Measurements from ENCODE around the gene CC2D1A.
"Not testable (repeated sequence)": the region's sequence is repeated elsewhere in the genome, so short reads cannot be mapped to it uniquely, and the experiment has no call there.

The CC2D1A gene

DNA sequence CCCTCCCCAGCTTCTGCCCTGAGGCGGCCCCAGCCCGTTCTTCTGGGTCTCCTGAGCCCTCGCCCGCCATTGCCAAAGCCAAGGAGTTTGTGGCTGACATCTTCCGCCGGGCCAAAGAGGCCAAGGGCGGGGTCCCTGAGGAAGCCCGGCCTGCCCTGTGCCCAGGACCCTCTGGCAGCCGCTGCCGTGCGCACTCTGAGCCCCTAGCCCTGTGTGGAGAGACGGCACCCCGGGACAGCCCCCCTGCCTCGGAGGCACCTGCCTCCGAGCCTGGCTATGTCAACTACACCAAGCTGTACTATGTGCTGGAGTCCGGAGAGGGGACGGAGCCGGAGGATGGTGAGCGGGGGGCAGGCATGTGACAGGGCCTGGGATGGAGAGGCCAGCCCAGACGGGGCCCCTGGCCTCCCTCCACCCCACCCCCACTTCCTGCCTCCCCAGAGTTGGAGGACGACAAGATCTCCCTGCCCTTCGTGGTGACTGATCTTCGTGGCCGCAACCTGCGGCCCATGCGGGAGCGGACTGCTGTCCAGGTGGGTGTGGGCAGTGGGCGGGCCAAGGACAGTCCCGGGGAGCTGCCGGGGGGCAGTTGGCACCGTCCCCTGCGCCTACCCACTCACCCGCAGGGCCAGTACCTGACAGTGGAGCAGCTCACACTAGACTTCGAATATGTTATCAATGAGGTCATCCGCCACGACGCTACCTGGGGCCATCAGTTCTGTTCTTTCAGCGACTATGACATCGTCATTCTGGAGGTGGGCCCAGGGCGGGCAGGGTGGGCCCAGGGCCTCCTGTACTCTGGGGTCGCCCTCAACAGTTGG is 53.4 kb downstream of the CC2D1A start:
- in situ Hi-C loops (cut with HindIII; ENCODE audit: low sequenced_read_pairs) = no loop called here

GRCh38 chr19:13959962-13960862 is 54.2 kb downstream of the CC2D1A start:
- in situ Hi-C loops (cut with HindIII; ENCODE audit: low sequenced_read_pairs) = no loop called here

- in situ Hi-C loops (cut with HindIII; ENCODE audit: low sequenced_read_pairs) = no loop called here
Measured at GRCh38 chr19:13960863-13961784, 55.1 kb downstream of the CC2D1A start.

DNA sequence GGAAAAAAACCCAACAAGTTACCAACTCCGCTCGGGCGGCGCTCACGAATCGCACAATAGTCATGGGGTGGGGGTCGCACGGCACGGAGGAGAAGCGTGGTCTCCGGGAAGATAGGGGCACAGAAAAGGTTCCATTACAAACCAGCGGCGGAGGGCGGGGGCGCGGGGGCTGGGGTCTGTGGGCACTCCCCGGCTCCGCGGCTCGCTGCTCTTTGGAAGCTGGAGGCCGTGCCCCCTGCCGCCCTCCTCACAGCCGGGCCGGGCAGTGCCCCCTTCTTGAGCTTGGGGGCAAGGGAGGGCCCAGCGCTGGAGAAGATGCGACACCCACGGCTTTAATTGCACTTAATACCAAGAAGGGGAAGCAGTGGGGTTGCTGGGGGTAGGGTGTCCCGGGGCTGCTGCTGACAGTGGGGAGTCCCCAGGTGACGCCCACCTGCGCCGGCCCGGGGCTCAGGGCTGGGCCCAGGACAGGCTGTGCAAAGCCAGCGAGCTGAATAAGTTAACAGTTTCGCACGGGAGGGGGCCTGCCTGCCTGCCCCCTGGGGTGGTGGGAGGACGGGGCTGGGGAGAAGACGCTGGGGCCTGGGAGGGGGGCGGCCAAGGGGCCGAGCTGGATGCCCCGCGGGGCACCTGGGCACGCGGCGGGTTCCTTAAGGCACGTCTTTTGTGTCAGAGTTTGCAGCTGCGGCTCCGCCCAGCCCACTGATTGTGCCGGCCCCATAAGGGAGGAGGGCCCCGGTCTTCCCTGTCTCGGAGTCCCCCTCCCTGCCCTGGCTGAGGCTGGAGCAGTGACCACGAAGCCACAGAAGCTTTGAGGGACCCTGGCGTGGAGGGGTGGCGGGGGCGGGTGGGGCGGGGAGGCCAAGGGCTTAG is 56.1 kb downstream of the CC2D1A start:
- in situ Hi-C loops (cut with HindIII; ENCODE audit: low sequenced_read_pairs) = no loop called here

DNA sequence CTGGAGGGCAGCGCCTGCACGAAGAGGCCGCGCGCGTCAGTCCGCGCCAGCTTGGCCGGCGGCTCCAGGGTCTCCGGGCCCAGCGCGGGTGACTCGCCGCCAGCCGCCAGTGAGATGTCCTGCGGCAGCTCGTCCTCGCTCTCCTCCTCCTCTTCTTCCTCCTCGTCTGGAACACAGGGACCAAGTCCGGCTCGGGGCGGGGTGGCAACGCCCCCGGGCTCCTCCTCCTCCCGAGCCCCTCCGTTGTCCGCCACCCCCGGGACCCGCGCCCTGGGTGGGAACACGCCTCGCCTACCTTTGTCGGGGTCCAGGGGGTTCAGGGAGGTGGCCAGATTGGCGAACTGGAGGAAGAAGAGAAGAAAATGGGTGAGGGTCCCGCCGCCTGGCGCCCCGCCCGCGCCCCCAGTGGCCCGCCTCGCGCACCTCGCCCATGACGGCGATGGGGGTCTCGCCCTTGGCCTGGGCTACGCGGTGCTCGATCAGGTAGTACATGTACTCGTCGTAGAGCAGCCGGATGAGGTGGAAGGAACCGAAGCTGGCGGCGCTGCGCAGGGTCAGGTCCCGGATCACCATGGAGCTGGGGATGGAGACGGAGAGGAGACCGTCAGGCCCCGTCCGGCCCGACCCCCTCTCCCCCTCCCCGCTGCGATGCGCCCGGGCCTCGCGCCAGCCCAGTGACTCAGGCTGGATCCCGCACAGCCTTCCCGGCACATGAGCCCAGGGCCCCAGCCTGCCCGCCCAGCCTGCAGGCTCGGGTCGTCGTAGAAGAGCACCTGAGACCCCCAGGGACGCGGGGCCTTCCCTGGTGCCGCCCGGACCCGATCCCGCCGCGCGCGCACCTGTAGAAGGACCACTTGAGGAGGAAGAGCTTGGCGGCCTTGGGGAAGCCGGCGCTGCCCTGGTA is 57.0 kb downstream of the CC2D1A start:
- in situ Hi-C loops (cut with HindIII; ENCODE audit: low sequenced_read_pairs) = no loop called here

DNA sequence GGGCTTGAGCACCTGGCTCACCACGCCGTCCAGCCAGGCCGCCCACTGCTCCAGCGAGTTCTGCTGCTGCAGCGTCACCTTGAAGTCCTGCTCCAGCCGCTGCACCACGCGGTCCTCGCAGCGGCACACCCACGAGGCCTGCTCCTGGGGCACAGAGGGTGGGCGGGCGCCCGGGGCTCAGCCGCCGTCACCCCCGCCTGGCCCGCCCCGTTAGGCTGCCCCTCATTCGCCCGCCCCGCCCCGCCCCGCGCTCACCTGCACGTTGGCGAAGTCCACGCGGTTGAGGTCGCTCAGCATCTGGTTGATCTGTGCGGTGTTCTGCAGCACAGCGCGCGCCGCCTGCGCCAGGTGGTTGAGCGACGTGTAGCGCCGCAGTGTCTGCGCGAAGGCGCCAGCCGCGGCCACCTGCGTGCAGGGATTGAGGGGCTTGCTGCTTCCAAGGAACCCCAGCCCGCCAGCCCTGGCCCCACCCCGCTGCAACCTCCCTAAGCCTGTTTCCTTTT is 57.7 kb downstream of the CC2D1A start:
- in situ Hi-C loops (cut with HindIII; ENCODE audit: low sequenced_read_pairs) = no loop called here

- in situ Hi-C loops (cut with HindIII; ENCODE audit: low sequenced_read_pairs) = no loop called here
Measured at GRCh38 chr19:13964776-13965175, 58.8 kb downstream of the CC2D1A start.

DNA sequence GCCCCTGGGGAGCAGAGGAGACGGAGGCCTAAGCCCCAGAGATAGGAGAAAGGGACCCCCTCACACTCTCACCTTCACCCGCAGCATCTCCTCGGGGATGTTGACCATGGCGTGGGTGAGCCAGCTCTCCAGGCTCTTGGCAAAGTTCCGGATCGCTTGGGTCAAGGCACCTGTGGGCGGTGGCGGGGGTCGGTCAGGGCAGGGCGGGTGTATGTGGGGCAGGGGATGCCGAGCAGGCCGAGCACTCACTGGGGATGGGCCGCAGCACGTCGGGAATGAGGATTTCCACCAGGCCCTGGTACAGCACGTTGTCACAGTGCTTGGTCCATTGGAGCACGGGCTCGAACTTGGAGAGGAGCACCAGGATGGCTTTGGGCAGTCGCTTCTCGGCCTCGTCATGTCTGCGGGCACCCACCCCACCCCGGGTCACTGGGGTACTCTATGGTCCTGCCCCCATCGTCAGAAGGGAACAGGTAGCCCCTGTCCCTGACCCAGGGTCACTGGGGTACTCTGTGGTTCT is 59.4 kb downstream of the CC2D1A start:
- in situ Hi-C loops (cut with HindIII; ENCODE audit: low sequenced_read_pairs) = no loop called here

GRCh38 chr19:13965926-13966683 is 60.1 kb downstream of the CC2D1A start:
- in situ Hi-C loops (cut with HindIII; ENCODE audit: low sequenced_read_pairs) = no loop called here

DNA sequence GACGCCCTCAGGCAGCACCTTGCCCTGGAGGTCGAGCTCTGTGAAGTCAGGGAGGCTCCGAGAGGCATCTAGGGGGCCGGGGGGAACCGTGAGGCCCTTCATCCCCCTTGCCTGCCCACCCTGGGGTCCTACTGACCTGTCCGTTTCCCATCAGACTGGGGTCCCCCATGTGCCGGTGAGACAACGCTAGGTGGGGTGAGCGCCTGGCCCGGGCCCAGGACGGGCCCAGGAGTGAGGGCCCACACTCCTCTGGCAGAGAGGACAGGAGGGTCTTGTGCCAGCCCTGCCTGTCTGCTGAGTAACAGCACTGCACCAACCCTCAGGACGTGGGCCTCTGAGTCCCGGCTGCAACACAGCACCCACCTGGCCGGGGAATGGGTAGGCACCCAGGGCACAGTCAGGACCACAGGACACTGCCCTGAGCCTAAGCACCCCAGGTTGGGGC is 60.7 kb downstream of the CC2D1A start:
- in situ Hi-C loops (cut with HindIII; ENCODE audit: low sequenced_read_pairs) = no loop called here

GRCh38 chr19:13967206-13967605 is 61.2 kb downstream of the CC2D1A start:
- in situ Hi-C loops (cut with HindIII; ENCODE audit: low sequenced_read_pairs) = not testable (repeated sequence)

DNA sequence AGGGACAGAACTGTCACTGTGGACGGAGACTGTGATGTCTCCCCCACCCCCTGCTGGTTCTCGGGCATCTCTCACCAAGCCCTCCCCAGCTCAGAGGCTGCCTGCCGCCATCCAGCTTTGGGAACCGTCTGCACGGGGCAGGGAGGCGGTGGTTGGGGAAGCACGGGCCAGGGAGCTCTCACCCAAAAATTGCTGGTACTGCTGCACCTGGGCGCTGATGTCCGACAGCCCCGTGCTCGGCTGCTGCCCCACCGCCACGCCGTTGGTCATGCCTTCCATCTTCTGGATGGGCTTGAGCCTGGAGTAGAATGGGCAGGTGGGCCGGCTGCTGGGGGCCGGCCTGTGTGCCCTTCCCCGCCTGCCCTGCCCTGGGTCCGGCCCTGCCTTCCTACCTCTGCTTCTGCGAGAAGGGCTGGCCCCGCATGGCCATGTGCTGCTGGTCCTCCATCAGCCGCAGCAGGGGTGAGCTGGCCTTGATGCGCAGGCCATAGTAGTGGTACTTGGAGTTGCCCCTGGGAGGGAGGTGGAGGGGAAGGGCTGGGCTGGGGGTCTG is 62.5 kb downstream of the CC2D1A start:
- in situ Hi-C loops (cut with HindIII; ENCODE audit: low sequenced_read_pairs) = no loop called here

DNA sequence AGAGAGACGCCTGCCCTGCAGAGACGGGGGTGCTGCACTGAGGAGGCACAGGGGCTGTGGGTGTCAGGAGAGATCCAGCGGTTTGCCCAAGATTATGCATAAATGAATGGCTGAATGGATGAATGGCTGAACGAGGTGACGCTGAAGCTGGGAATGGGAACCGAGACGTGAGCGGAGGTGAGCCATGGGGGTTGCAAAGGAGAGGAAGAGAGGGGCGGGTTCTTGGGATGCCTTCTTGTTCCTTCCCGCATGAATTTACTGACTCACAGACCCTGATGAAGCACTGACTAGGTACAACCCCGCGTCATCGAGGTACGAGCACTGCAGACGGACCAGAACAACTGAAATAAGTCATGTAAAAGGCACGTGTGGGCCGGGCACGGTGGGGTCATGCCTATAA is 63.0 kb downstream of the CC2D1A start:
- in situ Hi-C loops (cut with HindIII; ENCODE audit: low sequenced_read_pairs) = no loop called here

- in situ Hi-C loops (cut with HindIII; ENCODE audit: low sequenced_read_pairs) = no loop called here
Measured at GRCh38 chr19:13969897-13970296, 63.9 kb downstream of the CC2D1A start.

DNA sequence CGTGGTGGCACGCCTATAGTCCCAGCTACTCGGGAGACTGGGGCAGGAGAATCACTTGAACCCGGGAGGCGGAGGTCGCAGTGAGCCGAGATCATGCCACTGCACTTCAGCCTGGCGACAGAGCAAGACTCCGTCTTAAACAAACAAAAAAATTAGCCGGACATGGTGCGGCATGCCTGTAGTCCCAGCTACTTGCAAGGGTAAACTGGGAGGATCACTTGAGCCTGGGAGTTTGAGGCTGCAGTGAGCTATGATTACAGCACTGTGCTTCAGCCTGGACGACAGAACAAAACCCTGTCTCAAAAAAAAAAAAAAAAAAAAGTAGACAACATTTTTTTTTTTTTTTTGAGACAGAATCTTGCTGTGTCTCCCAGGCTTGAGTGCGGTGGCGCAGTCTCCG is 65.9 kb downstream of the CC2D1A start:
- in situ Hi-C loops (cut with HindIII; ENCODE audit: low sequenced_read_pairs) = not testable (repeated sequence)

DNA sequence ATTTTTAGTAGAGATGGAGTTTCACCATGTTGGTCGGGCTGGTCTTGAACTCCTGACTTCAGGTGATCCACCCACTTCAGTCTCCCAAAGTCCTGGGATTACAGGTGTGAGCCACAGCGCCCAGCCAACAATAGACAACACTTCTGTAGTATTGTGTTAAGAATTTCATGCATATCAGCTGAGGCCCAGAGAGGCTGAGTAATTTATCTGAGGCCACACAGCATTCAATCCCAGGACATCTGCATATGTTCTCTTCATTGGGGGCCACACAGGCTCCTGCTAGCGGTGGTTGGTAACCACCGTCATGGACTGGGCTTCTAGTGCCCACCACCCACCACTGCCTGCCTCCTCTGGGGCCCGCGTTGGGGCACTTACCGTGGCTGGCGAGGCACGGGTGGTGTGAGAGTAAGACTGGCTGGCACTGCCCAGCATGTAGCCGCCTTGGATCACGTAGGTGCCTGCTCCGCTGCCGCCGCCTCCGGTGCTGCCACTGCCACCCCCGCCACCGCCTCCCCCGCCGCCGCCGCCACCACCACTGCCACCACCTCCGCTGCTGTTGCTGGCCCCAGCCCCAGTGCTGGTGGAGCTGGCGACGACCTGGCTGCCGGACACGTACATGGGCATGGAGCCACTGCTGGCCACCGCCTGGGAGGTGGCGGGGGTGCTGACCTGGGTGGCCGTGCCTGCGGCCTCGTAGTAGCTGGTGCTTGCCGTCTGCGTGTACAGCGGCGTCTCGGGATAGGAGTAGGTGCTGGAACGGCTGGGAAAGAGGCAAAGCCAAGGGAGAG is 66.6 kb downstream of the CC2D1A start:
- in situ Hi-C loops (cut with HindIII; ENCODE audit: low sequenced_read_pairs) = no loop called here

DNA sequence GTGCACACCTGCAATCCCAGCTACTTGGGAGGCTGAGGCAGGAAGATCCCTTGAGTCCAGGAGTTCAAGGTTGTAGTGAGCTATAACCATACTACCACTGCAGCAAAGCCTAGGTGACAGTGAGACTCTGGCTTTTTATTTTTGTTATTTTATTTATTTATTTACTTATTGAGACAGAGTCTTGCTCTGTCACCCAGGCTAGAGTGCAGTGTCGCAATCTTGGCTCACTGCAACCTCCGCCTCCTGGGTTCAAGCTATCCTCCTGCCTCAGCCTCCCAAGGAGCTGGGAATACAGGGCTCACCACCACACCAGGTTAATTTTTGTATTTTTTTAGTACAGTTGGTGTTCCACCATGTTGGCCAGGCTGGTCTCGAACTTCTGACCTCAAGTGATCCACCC is 67.5 kb downstream of the CC2D1A start:
- in situ Hi-C loops (cut with HindIII; ENCODE audit: low sequenced_read_pairs) = not testable (repeated sequence)
